ENCODE measurements around the gene EIF5B.

Gene EIF5B

GRCh38 chr2:99406137-99406536, 68.9 kb downstream of the EIF5B start:
- Histone ChIP-seq H3F3A (ENCODE audit: insufficient read depth, low read length) (no peaks in the 10 kb centered on the region), H3K9ac (ENCODE audit: low read length) (no peak overlapping the region), H3K9me2 (ENCODE audit: low read depth, low read length) (no peaks in the 10 kb centered on the region), H3K9me3 (ENCODE audit: low read length) (no peaks in the 10 kb centered on the region), H3K4me3 (ENCODE audit: low read depth, low read length, poor library complexity, severe bottlenecking) (no peak overlapping the region), H3K36me3 (ENCODE audit: insufficient read depth, low read length) (peaks cover 91% of the 10 kb centered on the region), H3K27ac (ENCODE audit: low read depth, low read length, poor library complexity, severe bottlenecking) (no peak overlapping the region), H2AFZ (ENCODE audit: low read length) (no peak overlapping the region), H3K79me2 (ENCODE audit: insufficient read depth, low read length) (no peaks in the 10 kb centered on the region), H3K4me1 (ENCODE audit: insufficient read depth, low read length, severe bottlenecking) (no peaks in the 10 kb centered on the region), H4K20me1 (ENCODE audit: insufficient read depth, low read length) (no peaks in the 10 kb centered on the region), H3K4me2 (ENCODE audit: low read length) (no peak overlapping the region), H3K27me3 (ENCODE audit: insufficient read depth, low read length) (no peaks in the 10 kb centered on the region)
- TF ChIP-seq, protein P1, sequence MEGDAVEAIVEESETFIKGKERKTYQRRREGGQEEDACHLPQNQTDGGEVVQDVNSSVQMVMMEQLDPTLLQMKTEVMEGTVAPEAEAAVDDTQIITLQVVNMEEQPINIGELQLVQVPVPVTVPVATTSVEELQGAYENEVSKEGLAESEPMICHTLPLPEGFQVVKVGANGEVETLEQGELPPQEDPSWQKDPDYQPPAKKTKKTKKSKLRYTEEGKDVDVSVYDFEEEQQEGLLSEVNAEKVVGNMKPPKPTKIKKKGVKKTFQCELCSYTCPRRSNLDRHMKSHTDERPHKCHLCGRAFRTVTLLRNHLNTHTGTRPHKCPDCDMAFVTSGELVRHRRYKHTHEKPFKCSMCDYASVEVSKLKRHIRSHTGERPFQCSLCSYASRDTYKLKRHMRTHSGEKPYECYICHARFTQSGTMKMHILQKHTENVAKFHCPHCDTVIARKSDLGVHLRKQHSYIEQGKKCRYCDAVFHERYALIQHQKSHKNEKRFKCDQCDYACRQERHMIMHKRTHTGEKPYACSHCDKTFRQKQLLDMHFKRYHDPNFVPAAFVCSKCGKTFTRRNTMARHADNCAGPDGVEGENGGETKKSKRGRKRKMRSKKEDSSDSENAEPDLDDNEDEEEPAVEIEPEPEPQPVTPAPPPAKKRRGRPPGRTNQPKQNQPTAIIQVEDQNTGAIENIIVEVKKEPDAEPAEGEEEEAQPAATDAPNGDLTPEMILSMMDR (IDR thresholded peaks at IDR 0.05; ENCODE audit: low read length), result no peak
- no peak for TF ChIP-seq EZH2 (IDR thresholded peaks at IDR 0.05; ENCODE audit: borderline replicate concordance, low read length)

DNA sequence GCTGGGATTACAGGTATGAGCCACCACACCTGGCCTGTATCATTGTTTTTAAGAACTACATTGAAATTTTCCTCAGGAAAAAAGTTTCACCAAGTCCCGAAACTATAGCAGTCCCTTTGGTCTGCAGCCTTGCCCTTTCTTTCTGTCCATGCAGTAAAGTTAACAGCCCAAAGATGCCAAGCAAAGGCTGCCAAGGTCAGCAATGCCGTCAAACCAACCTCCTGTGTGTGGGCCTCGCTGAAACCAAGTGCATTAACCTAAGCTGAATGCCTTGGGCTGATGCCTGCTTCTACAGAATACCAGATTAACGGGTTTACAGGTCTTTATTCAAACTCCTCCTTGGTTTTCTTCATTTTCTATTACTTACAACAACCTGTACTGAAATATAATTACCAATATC, 73.1 kb downstream of the EIF5B start:
- no peak overlapping the region for H3K4me3 ChIP-seq (ENCODE audit: low read depth, low read length, poor library complexity, severe bottlenecking)
- H3K4me2 ChIP-seq (ENCODE audit: low read length), result no peak overlapping the region
- peaks cover 92% of the 10 kb centered on the region for H3K36me3 ChIP-seq (ENCODE audit: insufficient read depth, low read length)
- H4K20me1 ChIP-seq (ENCODE audit: insufficient read depth, low read length), result no peaks in the 10 kb centered on the region
- no peaks in the 10 kb centered on the region for H3K27me3 ChIP-seq (ENCODE audit: insufficient read depth, low read length)
- H3K79me2 ChIP-seq (ENCODE audit: insufficient read depth, low read length), result no peaks in the 10 kb centered on the region
- H3F3A ChIP-seq (ENCODE audit: insufficient read depth, low read length), result no peaks in the 10 kb centered on the region
- H3K9ac ChIP-seq (ENCODE audit: low read length), result no peak overlapping the region
- H3K9me3 ChIP-seq (ENCODE audit: low read length), result no peaks in the 10 kb centered on the region
- no peaks in the 10 kb centered on the region for H3K9me2 ChIP-seq (ENCODE audit: low read depth, low read length)
- H3K4me1 ChIP-seq (ENCODE audit: insufficient read depth, low read length, severe bottlenecking), result no peaks in the 10 kb centered on the region
- no peak overlapping the region for H2AFZ ChIP-seq (ENCODE audit: low read length)
- TF ChIP-seq, protein P1 (IDR thresholded peaks at IDR 0.05; ENCODE audit: low read length), result no peak
- TF ChIP-seq EZH2 (IDR thresholded peaks at IDR 0.05; ENCODE audit: borderline replicate concordance, low read length), result no peak
- no peak overlapping the region for H3K27ac ChIP-seq (ENCODE audit: low read depth, low read length, poor library complexity, severe bottlenecking)

- no peak overlapping the region for H3K4me2 ChIP-seq (ENCODE audit: low read length)
- H3K79me2 ChIP-seq (ENCODE audit: insufficient read depth, low read length), result no peaks in the 10 kb centered on the region
- no peak overlapping the region for H2AFZ ChIP-seq (ENCODE audit: low read length)
- no peak overlapping the region for H3K27ac ChIP-seq (ENCODE audit: low read depth, low read length, poor library complexity, severe bottlenecking)
- no peaks in the 10 kb centered on the region for H3K4me1 ChIP-seq (ENCODE audit: insufficient read depth, low read length, severe bottlenecking)
- no peaks in the 10 kb centered on the region for H3K9me3 ChIP-seq (ENCODE audit: low read length)
- H3K4me3 ChIP-seq (ENCODE audit: low read depth, low read length, poor library complexity, severe bottlenecking), result no peak overlapping the region
- H4K20me1 ChIP-seq (ENCODE audit: insufficient read depth, low read length), result no peaks in the 10 kb centered on the region
- TF ChIP-seq EZH2 (IDR thresholded peaks at IDR 0.05; ENCODE audit: borderline replicate concordance, low read length), result no peak
- TF ChIP-seq, protein P1 (IDR thresholded peaks at IDR 0.05; ENCODE audit: low read length), result no peak
- no peak overlapping the region for H3K9ac ChIP-seq (ENCODE audit: low read length)
- no peaks in the 10 kb centered on the region for H3K9me2 ChIP-seq (ENCODE audit: low read depth, low read length)
- peaks cover 97% of the 10 kb centered on the region for H3K36me3 ChIP-seq (ENCODE audit: insufficient read depth, low read length)
- no peaks in the 10 kb centered on the region for H3F3A ChIP-seq (ENCODE audit: insufficient read depth, low read length)
- no peaks in the 10 kb centered on the region for H3K27me3 ChIP-seq (ENCODE audit: insufficient read depth, low read length)
Observed at GRCh38 chr2:99414566-99414965, 77.4 kb downstream of the EIF5B start.
